Prostate gland (tissue), 2 donors: ENCODE measurements around the gene TPH1.

Experiments
- CTCF ChIP-seq, 4 experiments: fragments of 200-600 bp in 2 of 4; fragments of 450-650 bp in 2 of 4; sonication (generic) in 2 of 4; IDR thresholded peaks; 1 replicate in 3 of 4; 2 replicates in 1 of 4; pipeline ENCODE4 v1.5.1; 2016 to 2019; ENCODE audit warnings: antibody characterized with exemption in 4 of 4, mild to moderate bottlenecking in 2 of 4, moderate library complexity in 2 of 4
- POLR2AphosphoS5 ChIP-seq: sonication (generic); formaldehyde crosslinking; IDR thresholded peaks from one replicate; pipeline ENCODE4 v1.6.1; 2017; ENCODE audit warnings: antibody characterized with exemption

DNA sequence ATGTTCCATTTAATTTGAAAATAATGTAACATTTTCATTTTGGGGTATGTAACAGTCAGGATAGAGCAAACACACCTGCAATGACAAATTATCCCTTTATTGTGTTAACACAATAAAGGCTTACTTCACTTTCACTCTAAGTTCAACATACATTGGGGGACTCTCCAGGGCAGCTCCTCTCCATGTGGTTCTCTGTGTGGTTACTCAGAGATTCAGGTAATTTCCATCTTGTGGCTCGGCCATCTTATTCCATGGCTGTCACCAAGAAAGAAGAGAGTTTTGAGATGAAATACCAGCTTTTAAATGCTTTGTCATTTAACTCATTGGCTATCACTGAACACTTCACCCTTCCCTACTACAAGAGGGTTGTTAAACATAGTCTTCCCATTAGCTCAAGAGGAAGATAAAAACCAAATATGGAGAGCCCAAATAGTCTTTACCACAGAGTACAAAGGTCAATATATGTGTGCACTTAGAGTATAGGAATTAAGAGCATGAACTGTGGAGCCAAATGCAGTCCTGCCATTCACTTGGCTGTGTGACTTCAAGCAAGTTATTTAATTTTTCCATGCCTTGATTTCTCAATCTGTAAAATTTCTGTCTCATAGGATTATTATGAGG is 10.6 kb upstream of the TPH1 start:
- no peak for TF ChIP-seq POLR2AphosphoS5
- TF ChIP-seq CTCF (IDR thresholded peaks at IDR 0.05), result no peak
